Endothelial cell (in vitro differentiated cells): ENCODE measurements around the gene HYDIN. TPM values are rescaled to one million over a fixed set of nuclear protein-coding genes. Genes with fewer than 3 reads are reported as not detected.

ENCODE experiments used
- DNase-seq: peaks from one replicate; pipeline ENCODE4 v3.0.0; 2021; ENCODE audit warnings: low spot score
- H3K27ac Mint-ChIP-seq: one replicate; pipeline ENCODE4 v1.8.0; 2021; ENCODE audit warnings: mixed read lengths, inconsistent platforms; ENCODE audit not compliant: unreplicated experiment
- H3K27me3 Mint-ChIP-seq: one replicate; pipeline ENCODE4 v1.8.0; 2021; ENCODE audit warnings: mild to moderate bottlenecking, moderate library complexity, mixed read lengths, inconsistent platforms; ENCODE audit not compliant: unreplicated experiment
- H3K36me3 Mint-ChIP-seq: one replicate; pipeline ENCODE4 v1.8.0; 2021; ENCODE audit warnings: mild to moderate bottlenecking, low read depth, mixed read lengths, inconsistent platforms; ENCODE audit not compliant: unreplicated experiment
- H3K4me1 Mint-ChIP-seq: one replicate; pipeline ENCODE4 v1.8.0; 2021; ENCODE audit warnings: mild to moderate bottlenecking, mixed read lengths, inconsistent platforms; ENCODE audit not compliant: unreplicated experiment
- H3K4me3 Mint-ChIP-seq: one replicate; pipeline ENCODE4 v1.8.0; 2021; ENCODE audit warnings: mild to moderate bottlenecking, mixed read lengths, inconsistent platforms; ENCODE audit not compliant: unreplicated experiment
- H3K9me3 Mint-ChIP-seq: one replicate; pipeline ENCODE4 v1.8.0; 2021; ENCODE audit warnings: mixed read lengths, inconsistent platforms; ENCODE audit not compliant: unreplicated experiment
- CTCF ChIP-seq: fragments of 200-600 bp; sonication (generic); IDR thresholded peaks from one replicate; pipeline ENCODE4 v1.5.0; 2021; ENCODE audit warnings: antibody characterized with exemption; ENCODE audit not compliant: unreplicated experiment
- total RNA-seq: library from RNA; stranded (reverse); fragmentation: NEBNext Ultra II Directional; extraction: Animal tissue kit (Norgen Biotek cat#: 25700); gene quantifications from one replicate; pipeline ENCODE4 v1.2.1, GENCODE V29; 2021; ENCODE audit not compliant: unreplicated experiment

Gene HYDIN
- total RNA-seq, 1 donor from 2014 or later = 2.5 TPM

- Mint-ChIP-seq H3K36me3 (peaks cover 4% of the 10 kb centered on the region), H3K4me1 (peaks cover 35% of the 10 kb centered on the region), H3K9me3 (no peaks in the 10 kb centered on the region), H3K27me3 (peaks cover 4% of the 10 kb centered on the region), H3K4me3 (no peak overlapping the region), H3K27ac (no peak overlapping the region)
- DNase-seq = no peak
- TF ChIP-seq CTCF = no peak
Measured at GRCh38 chr16:71255721-71256120, 25.2 kb upstream of the HYDIN start.

- H3K9me3 Mint-ChIP-seq = no peaks in the 10 kb centered on the region
- TF ChIP-seq CTCF = no peak
- peaks cover 27% of the 10 kb centered on the region for H3K4me1 Mint-ChIP-seq
- H3K4me3 Mint-ChIP-seq = no peak overlapping the region
- peaks cover 4% of the 10 kb centered on the region for H3K27me3 Mint-ChIP-seq
- no peak overlapping the region for H3K27ac Mint-ChIP-seq
- no peak for DNase-seq
- no peaks in the 10 kb centered on the region for H3K36me3 Mint-ChIP-seq
Measured at GRCh38 chr16:71254832-71255525, 24.5 kb upstream of the HYDIN start.

GRCh38 chr16:71250461-71251235, 20.1 kb upstream of the HYDIN start:
- Mint-ChIP-seq H3K27ac (no peak overlapping the region), H3K4me1 (peaks cover 7% of the 10 kb centered on the region), H3K4me3 (no peak overlapping the region), H3K36me3 (peaks cover 4% of the 10 kb centered on the region), H3K27me3 (peaks cover 9% of the 10 kb centered on the region), H3K9me3 (no peaks in the 10 kb centered on the region)
- DNase-seq = no peak
- no peak for TF ChIP-seq CTCF

GRCh38 chr16:71249399-71249798, 18.9 kb upstream of the HYDIN start:
- peaks cover 4% of the 10 kb centered on the region for H3K36me3 Mint-ChIP-seq
- no peak for DNase-seq
- no peak for TF ChIP-seq CTCF

GRCh38 chr16:71247478-71247877, 17.0 kb upstream of the HYDIN start:
- H3K4me1 Mint-ChIP-seq = peaks cover 4% of the 10 kb centered on the region
- H3K9me3 Mint-ChIP-seq = no peaks in the 10 kb centered on the region
- H3K27ac Mint-ChIP-seq = no peak overlapping the region
- H3K27me3 Mint-ChIP-seq = peaks cover 8% of the 10 kb centered on the region
- H3K36me3 Mint-ChIP-seq = peaks cover 4% of the 10 kb centered on the region
- no peak for TF ChIP-seq CTCF
- DNase-seq = no peak
- H3K4me3 Mint-ChIP-seq = no peak overlapping the region

More at GRCh38 chr16:71249399-71249798, 18.9 kb upstream of the HYDIN start:
- Mint-ChIP-seq H3K9me3 (no peaks in the 10 kb centered on the region), H3K27me3 (peaks cover 8% of the 10 kb centered on the region), H3K4me3 (no peak overlapping the region), H3K4me1 (peaks cover 4% of the 10 kb centered on the region), H3K27ac (no peak overlapping the region)
